ENCODE data around the gene NCKAP5. TPM values are rescaled to one million over a fixed set of nuclear protein-coding genes. Genes with fewer than 3 reads are reported as not detected.

Gene NCKAP5

DNA sequence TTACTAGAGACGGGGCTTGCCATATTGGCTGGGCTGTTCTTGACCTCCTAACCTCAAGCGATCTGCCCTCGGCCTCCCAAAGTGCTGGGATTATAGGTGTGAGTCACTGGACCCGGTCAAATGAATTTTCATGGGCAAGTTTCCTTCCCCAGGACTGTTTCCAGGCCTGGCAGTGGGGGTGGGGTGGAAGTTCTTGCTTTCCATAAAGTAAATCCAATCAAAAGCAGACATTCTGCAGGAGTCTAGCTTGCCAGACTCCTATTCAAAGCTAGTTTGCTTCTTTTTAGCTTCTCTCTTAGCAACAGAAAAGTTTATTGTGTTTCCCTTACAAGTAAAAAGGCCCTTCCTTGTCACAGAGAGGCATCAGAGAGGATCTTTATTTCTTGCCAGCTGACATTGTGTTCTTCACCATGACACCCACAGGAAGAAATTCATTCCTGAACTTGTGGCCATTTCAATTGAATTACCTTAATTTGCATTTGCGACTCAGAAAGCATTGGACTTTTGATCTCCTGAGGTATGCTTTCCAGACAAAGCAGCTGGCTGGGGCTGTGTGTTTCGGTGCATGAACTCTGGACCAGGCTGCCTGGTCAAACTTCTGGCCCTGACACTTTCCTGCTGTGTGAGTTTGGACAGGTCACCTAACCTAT is 936.1 kb downstream of the NCKAP5 start:
- Histone ChIP-seq H3K79me1 (ENCODE audit: low read depth, low read length) (no peaks in the 10 kb centered on the region), H3K27me3 (ENCODE audit: control insufficient read depth in 3 of 3, insufficient read depth in 3 of 3, low read depth in 1 of 3, low read length in 3 of 3) (no peaks in the 10 kb centered on the region), H2BK12ac (ENCODE audit: low read length) (no peak overlapping the region), H4K91ac (ENCODE audit: low read depth, low read length, poor library complexity) (no peak overlapping the region), H3K4ac (ENCODE audit: low read length) (no peak overlapping the region), H3K23ac (ENCODE audit: low read depth, low read length, poor library complexity) (no peak overlapping the region), H3K4me1 (ENCODE audit: control insufficient read depth in 2 of 2, insufficient read depth in 1 of 2, low read depth in 1 of 2, low read length in 2 of 2) (peaks cover 6 to 22% of the 10 kb centered on the region in 2 donors), H2AK5ac (ENCODE audit: low read depth, low read length) (no peak overlapping the region), H2BK15ac (ENCODE audit: low read length) (no peak overlapping the region), H3K9ac (ENCODE audit: low read depth, low read length, poor library complexity) (no peak overlapping the region), H3K18ac (ENCODE audit: low read length) (no peak overlapping the region), H3K4me2 (ENCODE audit: insufficient read depth, low read length, poor library complexity, severe bottlenecking) (no peak overlapping the region), H3K27ac (replicated peaks; ENCODE audit: low read length) (no peak overlapping the region), H4K8ac (ENCODE audit: low read depth, low read length) (no peak overlapping the region), H3K14ac (ENCODE audit: low read length) (no peak overlapping the region), H3K36me3 (replicated peaks in 1 of 2; ENCODE audit: control insufficient read depth in 2 of 2, insufficient read depth in 2 of 2, low read length in 2 of 2) (no peaks in the 10 kb centered on the region), H2BK120ac (ENCODE audit: low read depth, low read length) (no peak overlapping the region), H2BK5ac (ENCODE audit: low read length) (no peak overlapping the region), H2AFZ (ENCODE audit: low read length) (no peak overlapping the region), H3K9me3 (replicated peaks in 1 of 2; ENCODE audit: control insufficient read depth in 2 of 2, insufficient read depth in 1 of 2, low read depth in 1 of 2, low read length in 2 of 2) (peaks cover 0 to 11% of the 10 kb centered on the region in 2 donors), H3K4me3 (ENCODE audit: low read length in 2 of 2) (no peak overlapping the region)
- no CpG with 5 or more reads among the region's 6 CpGs for WGBS, 2 donors (ENCODE audit: extremely low coverage in 2 of 2, insufficient read length in 2 of 2, insufficient replicate concordance in 1 of 2)
- DNase-seq (ENCODE audit: low spot score): no peak

DNA sequence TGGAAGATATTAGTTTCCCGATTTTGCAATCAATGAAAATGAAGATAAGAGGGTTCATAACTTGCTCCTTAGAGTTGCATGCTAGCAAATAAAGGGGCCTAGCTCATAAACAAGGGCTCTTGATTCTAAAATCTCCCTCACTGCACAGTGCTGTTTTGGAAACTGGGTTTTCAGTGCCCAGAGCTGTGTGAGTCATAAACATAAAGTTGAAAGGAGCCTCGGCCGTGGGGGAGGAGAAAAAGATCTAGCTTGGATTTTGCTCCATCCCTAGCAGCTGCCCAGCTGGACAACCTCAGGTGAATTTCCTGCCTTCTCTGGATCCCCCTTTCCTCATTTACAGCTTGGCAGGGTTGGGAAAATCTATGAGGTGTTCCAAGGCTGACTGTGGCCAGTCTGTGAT is 940.7 kb downstream of the NCKAP5 start:
- Histone ChIP-seq H4K8ac (ENCODE audit: low read depth, low read length) (no peak overlapping the region), H3K4me3 (ENCODE audit: low read length in 2 of 2) (no peak overlapping the region), H3K14ac (ENCODE audit: low read length) (no peak overlapping the region), H4K91ac (ENCODE audit: low read depth, low read length, poor library complexity) (no peak overlapping the region), H3K27me3 (ENCODE audit: control insufficient read depth in 3 of 3, insufficient read depth in 3 of 3, low read depth in 1 of 3, low read length in 3 of 3) (no peaks in the 10 kb centered on the region), H2BK12ac (ENCODE audit: low read length) (no peak overlapping the region), H2AFZ (ENCODE audit: low read length) (no peak overlapping the region), H3K9me3 (replicated peaks in 1 of 2; ENCODE audit: control insufficient read depth in 2 of 2, insufficient read depth in 1 of 2, low read depth in 1 of 2, low read length in 2 of 2) (peaks cover 0 to 12% of the 10 kb centered on the region in 2 donors), H3K79me1 (ENCODE audit: low read depth, low read length) (no peaks in the 10 kb centered on the region), H3K18ac (ENCODE audit: low read length) (no peak overlapping the region), H2AK5ac (ENCODE audit: low read depth, low read length) (no peak overlapping the region), H2BK15ac (ENCODE audit: low read length) (no peak overlapping the region), H3K23ac (ENCODE audit: low read depth, low read length, poor library complexity) (no peak overlapping the region), H3K27ac (replicated peaks; ENCODE audit: low read length) (no peak overlapping the region), H3K9ac (ENCODE audit: low read depth, low read length, poor library complexity) (no peak overlapping the region), H3K4me2 (ENCODE audit: insufficient read depth, low read length, poor library complexity, severe bottlenecking) (no peak overlapping the region), H3K4me1 (ENCODE audit: control insufficient read depth in 2 of 2, insufficient read depth in 1 of 2, low read depth in 1 of 2, low read length in 2 of 2) (peaks cover 6 to 11% of the 10 kb centered on the region in 2 donors), H3K36me3 (replicated peaks in 1 of 2; ENCODE audit: control insufficient read depth in 2 of 2, insufficient read depth in 2 of 2, low read length in 2 of 2) (no peaks in the 10 kb centered on the region), H2BK5ac (ENCODE audit: low read length) (no peak overlapping the region), H3K4ac (ENCODE audit: low read length) (no peak overlapping the region), H2BK120ac (ENCODE audit: low read depth, low read length) (no peak overlapping the region)
- no peak for DNase-seq (ENCODE audit: low spot score)
- no CpG with 5 or more reads among the region's 3 CpGs for WGBS, 2 donors (ENCODE audit: extremely low coverage in 2 of 2, insufficient read length in 2 of 2, insufficient replicate concordance in 1 of 2)

DNA sequence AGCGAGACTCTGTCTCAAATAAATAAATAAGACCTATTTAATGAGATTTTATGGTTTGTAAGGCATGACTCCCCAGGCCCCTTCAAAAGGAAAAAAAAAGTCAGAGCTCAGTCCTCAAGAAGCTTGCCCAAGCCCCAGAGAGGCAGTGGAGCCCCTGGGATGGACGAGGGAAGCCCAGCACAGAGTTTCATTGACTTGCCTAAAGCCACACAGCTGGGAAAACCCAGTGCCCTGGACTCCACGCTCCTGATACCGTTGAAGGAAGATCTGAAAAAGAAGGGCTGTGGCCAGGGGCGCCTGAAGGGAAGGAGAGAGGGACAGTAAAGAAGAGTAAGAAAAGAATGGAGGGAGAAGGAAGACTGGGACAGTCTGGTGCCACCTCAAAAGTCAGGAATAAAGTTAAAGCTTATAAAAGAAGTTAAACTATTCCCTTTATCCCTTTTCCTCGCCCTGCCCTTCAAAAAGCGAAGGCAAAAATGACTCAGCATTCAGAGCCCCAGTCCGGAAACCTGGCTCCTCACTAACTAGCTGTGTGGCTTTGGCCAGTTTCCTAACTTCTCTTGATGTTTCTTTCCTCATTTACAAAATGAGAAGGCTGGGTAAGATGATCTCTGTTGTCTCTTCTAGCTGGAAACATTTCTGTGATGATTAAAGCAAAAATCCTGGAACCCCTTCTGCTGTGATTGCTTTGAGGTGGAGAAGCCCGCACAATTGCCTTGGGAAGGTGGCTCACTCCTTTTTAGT is 945.0 kb downstream of the NCKAP5 start:
- Histone ChIP-seq H3K27ac (replicated peaks; ENCODE audit: low read length) (no peak overlapping the region), H2BK120ac (ENCODE audit: low read depth, low read length) (no peak overlapping the region), H3K79me1 (ENCODE audit: low read depth, low read length) (no peaks in the 10 kb centered on the region), H2AFZ (ENCODE audit: low read length) (no peak overlapping the region), H3K27me3 (ENCODE audit: control insufficient read depth in 3 of 3, insufficient read depth in 3 of 3, low read depth in 1 of 3, low read length in 3 of 3) (no peaks in the 10 kb centered on the region), H2BK15ac (ENCODE audit: low read length) (no peak overlapping the region), H3K23ac (ENCODE audit: low read depth, low read length, poor library complexity) (no peak overlapping the region), H2BK5ac (ENCODE audit: low read length) (no peak overlapping the region), H2AK5ac (ENCODE audit: low read depth, low read length) (no peak overlapping the region), H3K4me2 (ENCODE audit: insufficient read depth, low read length, poor library complexity, severe bottlenecking) (no peak overlapping the region), H3K14ac (ENCODE audit: low read length) (no peak overlapping the region), H3K36me3 (replicated peaks in 1 of 2; ENCODE audit: control insufficient read depth in 2 of 2, insufficient read depth in 2 of 2, low read length in 2 of 2) (no peaks in the 10 kb centered on the region), H3K4me1 (ENCODE audit: control insufficient read depth in 2 of 2, insufficient read depth in 1 of 2, low read depth in 1 of 2, low read length in 2 of 2) (peaks cover 0 to 3% of the 10 kb centered on the region in 2 donors), H3K9me3 (replicated peaks in 1 of 2; ENCODE audit: control insufficient read depth in 2 of 2, insufficient read depth in 1 of 2, low read depth in 1 of 2, low read length in 2 of 2) (peaks cover 0 to 12% of the 10 kb centered on the region in 2 donors), H4K8ac (ENCODE audit: low read depth, low read length) (no peak overlapping the region), H3K18ac (ENCODE audit: low read length) (no peak overlapping the region), H3K4me3 (ENCODE audit: low read length in 2 of 2) (no peak overlapping the region), H3K9ac (ENCODE audit: low read depth, low read length, poor library complexity) (no peak overlapping the region), H2BK12ac (ENCODE audit: low read length) (no peak overlapping the region), H3K4ac (ENCODE audit: low read length) (no peak overlapping the region), H4K91ac (ENCODE audit: low read depth, low read length, poor library complexity) (no peak overlapping the region)
- DNase-seq (ENCODE audit: low spot score): no peak
- no CpG with 5 or more reads among the region's 9 CpGs for WGBS, 2 donors (ENCODE audit: extremely low coverage in 2 of 2, insufficient read length in 2 of 2, insufficient replicate concordance in 1 of 2)

Small RNA genes lying within 50 kb of the gene (small RNA-seq; reads per million reads assigned to genes)
- gene AC016909.1 (ENCODE audit: insufficient read depth) (not detected), gene RN7SKP154 (ENCODE audit: insufficient read depth) (not detected), gene RNU6-579P (ENCODE audit: insufficient read depth) (not detected)
